T-helper 17 cell (primary cell): ENCODE measurements around the gene PFKFB3. TPM values are rescaled to one million over a fixed set of nuclear protein-coding genes. Genes with fewer than 3 reads are reported as not detected.
"Not testable (repeated sequence)": the region's sequence is repeated elsewhere in the genome, so short reads cannot be mapped to it uniquely, and the experiment has no call there.

Source experiments
- ATAC-seq: fragments of 150-1000 bp; cut with Tn5 transposase; 2 replicates; pipeline ENCODE4 v1.10.0; 2021; ENCODE audit warnings: mild to moderate bottlenecking, moderate library complexity
- DNase-seq, 3 donors: peaks; one replicate each; pipeline versions ENCODE4 v3.0.0 to v3.0.0-alpha.2; 2020 to 2021
- H3K9me3 ChIP-seq: one replicate; pipeline ENCODE4 v1.7.0; 2013; ENCODE audit warnings: low read length, mild to moderate bottlenecking; ENCODE audit not compliant: control insufficient read depth, poor library complexity, severe bottlenecking
- H3K27ac Mint-ChIP-seq: one replicate; pipeline ENCODE4 v1.8.0; 2022; ENCODE audit warnings: mild to moderate bottlenecking, moderate library complexity, mixed read lengths
- H3K27me3 Mint-ChIP-seq: one replicate; pipeline ENCODE4 v1.8.0; 2022; ENCODE audit warnings: mixed read lengths
- H3K36me3 Mint-ChIP-seq: one replicate; pipeline ENCODE4 v1.8.0; 2022; ENCODE audit warnings: low read depth, mixed read lengths
- H3K4me1 Mint-ChIP-seq: one replicate; pipeline ENCODE4 v1.8.0; 2022; ENCODE audit warnings: mild to moderate bottlenecking, mixed read lengths
- H3K4me3 Mint-ChIP-seq: one replicate; pipeline ENCODE4 v1.8.0; 2022; ENCODE audit warnings: mild to moderate bottlenecking, moderate library complexity, mixed read lengths
- total RNA-seq, 4 donors: library from RNA in 2 of 4; stranded (reverse) in 2 of 4; gene quantifications; one replicate each; pipeline ENCODE4 v1.2.3 and lab custom pipeline; 2022 to 2026

Gene PFKFB3
- total RNA-seq, 2 donors from 2014 or later, result 93.3 to 146 TPM

DNA sequence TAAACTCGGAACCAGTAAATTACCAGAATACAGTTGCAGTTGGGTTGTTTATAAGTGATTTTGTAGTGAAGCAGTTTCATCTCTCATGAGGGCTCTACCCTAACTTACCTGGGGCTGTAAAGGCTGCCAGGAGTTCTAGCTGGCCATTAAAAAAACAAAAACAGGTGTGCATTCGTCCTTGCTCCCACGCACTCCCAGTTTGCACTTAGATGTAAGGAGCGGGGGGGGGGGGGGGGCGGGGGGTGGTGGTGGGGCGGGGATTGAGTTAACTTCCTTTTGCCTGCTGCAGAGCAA is 2.3 kb upstream of the PFKFB3 start:
- Mint-ChIP-seq H3K36me3 (peaks cover 5% of the 10 kb centered on the region), H3K27me3 (no peaks in the 10 kb centered on the region), H3K27ac (peak overlapping the region; percentile 14), H3K4me3 (peak overlapping the region; percentile 93), H3K4me1 (peaks cover 28% of the 10 kb centered on the region)
- no peak for DNase-seq
- H3K9me3 ChIP-seq, result no peaks in the 10 kb centered on the region
- no peak for ATAC-seq

- peak in 2 of 3 donors; percentile 20 to 23 for DNase-seq
Measured at GRCh38 chr10:6200734-6201515, 1.8 kb upstream of the PFKFB3 start.

DNA sequence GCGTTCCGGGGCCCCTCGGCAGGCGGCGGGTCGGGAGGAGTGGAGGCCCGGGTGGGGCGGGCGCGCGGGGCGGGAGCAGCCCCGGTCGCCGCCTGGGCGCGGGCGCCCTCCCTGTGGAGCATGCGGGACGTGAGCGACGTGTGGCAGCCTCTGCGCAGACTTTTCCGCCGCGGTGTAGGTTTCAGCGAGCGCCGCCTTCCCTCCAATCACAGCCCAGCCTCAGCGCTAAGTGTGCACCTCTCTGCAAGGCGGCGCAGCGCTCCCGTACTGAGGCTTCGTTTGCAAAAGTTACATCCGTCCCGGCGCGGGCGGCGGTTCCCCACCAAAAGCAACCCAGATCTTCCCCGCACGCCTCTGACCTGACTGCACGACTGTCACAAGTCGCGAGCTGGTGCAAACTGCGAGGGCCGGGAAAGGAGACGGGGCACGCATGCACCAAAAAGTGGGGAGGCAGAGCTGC is 1.2 kb upstream of the PFKFB3 start:
- peak overlapping the region; percentile 51 for H3K27ac Mint-ChIP-seq
- H3K36me3 Mint-ChIP-seq, result peaks cover 5% of the 10 kb centered on the region
- H3K9me3 ChIP-seq, result no peaks in the 10 kb centered on the region
- peak overlapping the region; percentile 93 for H3K4me3 Mint-ChIP-seq
- ATAC-seq (peak; percentile 79), DNase-seq (peak; percentile 64 to 78 (median 72))
- H3K27me3 Mint-ChIP-seq, result no peaks in the 10 kb centered on the region
- H3K4me1 Mint-ChIP-seq, result peaks cover 27% of the 10 kb centered on the region

More at GRCh38 chr10:6200734-6201515, 1.8 kb upstream of the PFKFB3 start:
- H3K4me1 Mint-ChIP-seq, result peaks cover 27% of the 10 kb centered on the region
- H3K27me3 Mint-ChIP-seq, result no peaks in the 10 kb centered on the region
- H3K27ac Mint-ChIP-seq, result peak overlapping the region; percentile 14
- peak overlapping the region; percentile 93 for H3K4me3 Mint-ChIP-seq
- H3K36me3 Mint-ChIP-seq, result peaks cover 5% of the 10 kb centered on the region
- peak; percentile 5 for ATAC-seq
- no peaks in the 10 kb centered on the region for H3K9me3 ChIP-seq

DNA sequence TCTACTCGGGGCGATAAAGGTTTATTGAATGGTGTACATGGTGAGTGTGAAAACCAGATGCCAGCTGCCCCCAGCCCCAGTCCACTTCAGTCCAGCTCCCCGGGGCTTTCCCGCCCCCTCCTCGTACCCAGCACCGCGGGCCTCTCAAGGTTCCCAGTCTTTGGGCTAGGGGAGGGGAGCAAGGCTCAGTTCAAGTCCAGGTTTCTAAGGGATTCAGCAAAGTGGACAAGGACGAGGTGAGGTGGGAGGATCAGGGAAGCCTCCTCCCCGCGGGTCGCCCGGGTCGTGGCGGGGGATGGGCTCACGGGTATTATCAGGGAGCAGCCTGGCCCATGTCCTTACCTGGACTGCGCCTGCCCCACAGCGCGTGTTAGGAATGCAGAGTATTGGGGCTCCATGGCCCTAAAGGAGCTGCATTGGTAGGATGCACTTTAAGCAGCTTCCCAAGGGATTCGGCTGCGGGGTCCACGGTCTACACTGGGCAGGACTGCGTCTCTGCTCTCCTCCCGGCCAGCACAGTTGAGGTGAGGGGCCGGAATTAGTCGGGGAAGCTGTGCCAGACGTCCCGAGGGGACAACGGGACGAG is 541 bp upstream of the PFKFB3 start:
- Mint-ChIP-seq H3K36me3 (peaks cover 5% of the 10 kb centered on the region), H3K4me3 (peak overlapping the region; percentile 93), H3K4me1 (peaks cover 27% of the 10 kb centered on the region), H3K27me3 (no peaks in the 10 kb centered on the region), H3K27ac (peak overlapping the region; percentile 51)
- no peaks in the 10 kb centered on the region for H3K9me3 ChIP-seq
- ATAC-seq (no peak), DNase-seq (no peak)

DNA sequence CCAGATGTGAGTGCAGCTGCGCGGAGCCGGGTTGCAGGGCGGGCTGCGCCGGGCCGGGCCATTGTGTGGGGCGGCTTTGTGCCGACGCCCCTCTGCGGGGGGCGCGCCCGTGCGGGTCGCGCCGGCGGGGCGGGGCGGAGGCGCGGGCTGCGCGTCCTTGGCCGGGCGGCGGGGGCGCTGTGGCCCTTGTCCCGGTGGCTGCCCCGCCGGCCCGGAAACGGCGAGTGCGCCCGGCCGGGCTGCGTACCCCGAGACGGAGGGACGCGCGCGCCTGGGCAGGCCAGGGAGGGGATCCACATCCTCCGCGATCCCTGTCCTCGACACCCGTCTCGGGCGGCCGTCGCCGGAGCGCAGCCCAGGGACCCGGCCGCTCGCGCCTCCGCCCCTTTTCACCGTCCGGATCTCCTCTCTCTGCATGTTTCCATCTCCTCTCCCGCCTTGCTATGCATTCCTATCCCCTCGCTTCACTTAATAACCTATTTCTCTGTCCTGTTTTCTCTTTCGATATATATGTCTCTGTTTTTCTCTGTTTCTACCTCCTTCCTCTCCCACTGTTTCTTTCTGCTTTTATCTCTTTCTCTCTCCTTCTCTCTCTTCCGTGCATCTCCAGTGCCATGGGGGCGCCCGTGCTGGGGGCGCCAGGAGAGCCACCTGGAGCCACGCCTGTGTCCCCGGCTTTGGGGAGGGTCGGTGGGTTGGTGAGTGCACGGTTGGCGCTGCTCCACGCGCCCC is 765 bp downstream of the PFKFB3 start:
- H3K4me1 Mint-ChIP-seq, result peaks cover 30% of the 10 kb centered on the region
- peak; percentile 25 for ATAC-seq
- peak overlapping the region; percentile 72 for H3K27ac Mint-ChIP-seq
- H3K9me3 ChIP-seq, result no peaks in the 10 kb centered on the region
- DNase-seq, result peak in 2 of 3 donors; percentile 26 to 45
- peak overlapping the region; percentile 99 for H3K4me3 Mint-ChIP-seq
- H3K27me3 Mint-ChIP-seq, result no peaks in the 10 kb centered on the region
- peaks cover 5% of the 10 kb centered on the region for H3K36me3 Mint-ChIP-seq

DNA sequence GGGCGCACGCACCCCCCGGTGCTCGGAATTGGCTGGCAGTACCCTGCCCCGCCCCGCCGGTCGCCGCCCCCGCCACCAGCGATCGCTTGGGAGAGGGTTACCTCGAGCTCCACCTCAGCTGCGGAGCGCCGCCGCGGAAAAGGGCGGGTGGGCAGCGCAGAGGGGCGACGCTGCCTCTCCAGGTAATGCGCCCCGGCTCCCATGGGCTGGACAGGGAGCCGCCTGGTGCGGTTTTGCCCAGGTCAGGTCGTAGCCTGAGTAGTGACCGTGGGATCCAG is 1.3 kb downstream of the PFKFB3 start:
- Mint-ChIP-seq H3K27me3 (no peaks in the 10 kb centered on the region), H3K36me3 (peaks cover 3% of the 10 kb centered on the region), H3K4me3 (peak overlapping the region; percentile 99), H3K4me1 (peaks cover 25% of the 10 kb centered on the region), H3K27ac (peak overlapping the region; percentile 72)
- H3K9me3 ChIP-seq, result no peaks in the 10 kb centered on the region
- DNase-seq (peak; percentile 35 to 45 (median 38)), ATAC-seq (no peak)

DNA sequence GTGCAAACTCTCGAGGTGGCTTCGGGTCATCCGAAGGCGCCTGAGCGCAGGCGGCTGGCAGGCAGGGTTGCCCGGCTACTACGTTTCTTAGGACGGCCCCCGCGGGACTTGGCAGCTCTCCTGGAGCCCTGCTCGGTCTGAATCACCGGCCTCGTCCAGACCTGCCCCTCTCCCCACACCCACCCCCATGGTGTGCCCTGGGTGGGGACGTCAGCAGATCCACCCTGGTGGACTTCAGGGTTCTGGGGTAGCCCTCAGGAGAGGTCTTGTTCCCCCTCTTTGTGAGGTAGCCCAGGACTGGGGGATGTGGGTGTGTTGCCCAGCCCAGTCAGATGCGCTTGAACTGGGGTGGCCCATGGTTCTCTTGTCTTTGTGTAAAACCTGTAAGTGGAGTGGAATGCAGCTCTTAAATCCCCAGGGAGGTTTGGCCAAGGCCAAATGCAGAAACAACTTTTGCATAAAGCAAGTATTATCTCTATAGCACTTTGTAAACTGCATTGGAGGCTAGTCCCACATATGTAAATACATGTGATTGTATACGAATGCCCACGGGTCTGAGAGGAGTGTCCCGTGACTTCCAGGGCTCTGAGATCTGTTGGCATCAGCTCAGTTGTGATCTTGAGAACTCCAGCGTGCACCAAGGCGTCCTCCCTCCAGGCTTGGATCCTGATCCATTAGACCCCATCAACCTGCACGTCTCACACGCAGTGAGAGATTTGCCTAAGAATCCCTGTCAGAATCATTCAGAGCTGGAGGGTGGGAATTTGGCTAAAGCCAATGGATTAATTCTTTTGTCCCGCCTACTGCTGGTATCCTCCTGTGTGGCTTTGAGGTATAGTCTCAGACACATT is 1.8 kb downstream of the PFKFB3 start:
- peaks cover 2% of the 10 kb centered on the region for H3K36me3 Mint-ChIP-seq
- no peaks in the 10 kb centered on the region for H3K27me3 Mint-ChIP-seq
- DNase-seq (no peak), ATAC-seq (no peak)
- no peak overlapping the region for H3K27ac Mint-ChIP-seq
- no peaks in the 10 kb centered on the region for H3K9me3 ChIP-seq
- H3K4me3 Mint-ChIP-seq, result peak overlapping the region; percentile 99
- peaks cover 23% of the 10 kb centered on the region for H3K4me1 Mint-ChIP-seq

- not testable (repeated sequence) for DNase-seq, ATAC-seq, H3K27ac Mint-ChIP-seq, H3K27me3 Mint-ChIP-seq, H3K9me3 ChIP-seq, H3K4me3 Mint-ChIP-seq, H3K36me3 Mint-ChIP-seq
- peaks cover 23% of the 10 kb centered on the region for H3K4me1 Mint-ChIP-seq
Measured at GRCh38 chr10:6206486-6206885, 3.8 kb downstream of the PFKFB3 start.

GRCh38 chr10:6207658-6208057 is 4.9 kb downstream of the PFKFB3 start:
- no peaks in the 10 kb centered on the region for H3K27me3 Mint-ChIP-seq
- no peak for DNase-seq
- H3K27ac Mint-ChIP-seq, result peak overlapping the region; percentile 32
- no peak overlapping the region for H3K4me3 Mint-ChIP-seq
- H3K36me3 Mint-ChIP-seq, result peaks cover 2% of the 10 kb centered on the region
- H3K9me3 ChIP-seq, result no peaks in the 10 kb centered on the region
- ATAC-seq, result no peak
- H3K4me1 Mint-ChIP-seq, result peaks cover 25% of the 10 kb centered on the region

DNA sequence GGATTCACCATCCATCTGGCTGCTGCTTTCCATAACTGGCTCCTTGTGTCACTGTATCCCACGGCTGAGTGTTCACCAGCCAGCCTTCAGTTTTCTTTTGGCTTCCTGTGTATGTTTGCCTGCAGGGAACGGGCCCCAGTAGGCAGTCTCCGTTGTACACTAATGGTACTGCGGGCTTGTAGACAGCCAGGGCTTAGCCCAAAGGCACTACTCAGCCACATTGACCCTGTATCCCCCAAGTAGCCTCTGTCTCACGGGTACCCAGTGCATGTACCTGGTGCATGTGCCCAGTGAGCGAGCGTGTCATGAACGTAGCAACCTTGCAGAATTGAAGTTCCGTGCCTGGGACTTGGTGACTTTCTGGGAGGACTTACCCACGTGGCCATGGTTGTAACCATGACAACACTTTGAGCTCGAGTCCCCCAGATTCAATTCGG is 6.1 kb downstream of the PFKFB3 start:
- no peak overlapping the region for H3K4me3 Mint-ChIP-seq
- H3K27ac Mint-ChIP-seq, result peak overlapping the region; percentile 32
- DNase-seq (no peak), ATAC-seq (peak; percentile 10)
- no peaks in the 10 kb centered on the region for H3K27me3 Mint-ChIP-seq
- peaks cover 28% of the 10 kb centered on the region for H3K4me1 Mint-ChIP-seq
- H3K36me3 Mint-ChIP-seq, result peaks cover 1% of the 10 kb centered on the region
- no peaks in the 10 kb centered on the region for H3K9me3 ChIP-seq

- H3K4me3 Mint-ChIP-seq, result no peak overlapping the region
- H3K27ac Mint-ChIP-seq, result peak overlapping the region; percentile 78
- ATAC-seq (no peak), DNase-seq (no peak)
- peaks cover 4% of the 10 kb centered on the region for H3K36me3 Mint-ChIP-seq
- no peaks in the 10 kb centered on the region for H3K9me3 ChIP-seq
- H3K4me1 Mint-ChIP-seq, result peaks cover 26% of the 10 kb centered on the region
- H3K27me3 Mint-ChIP-seq, result no peaks in the 10 kb centered on the region
Measured at GRCh38 chr10:6211341-6211670, 8.6 kb downstream of the PFKFB3 start.

DNA sequence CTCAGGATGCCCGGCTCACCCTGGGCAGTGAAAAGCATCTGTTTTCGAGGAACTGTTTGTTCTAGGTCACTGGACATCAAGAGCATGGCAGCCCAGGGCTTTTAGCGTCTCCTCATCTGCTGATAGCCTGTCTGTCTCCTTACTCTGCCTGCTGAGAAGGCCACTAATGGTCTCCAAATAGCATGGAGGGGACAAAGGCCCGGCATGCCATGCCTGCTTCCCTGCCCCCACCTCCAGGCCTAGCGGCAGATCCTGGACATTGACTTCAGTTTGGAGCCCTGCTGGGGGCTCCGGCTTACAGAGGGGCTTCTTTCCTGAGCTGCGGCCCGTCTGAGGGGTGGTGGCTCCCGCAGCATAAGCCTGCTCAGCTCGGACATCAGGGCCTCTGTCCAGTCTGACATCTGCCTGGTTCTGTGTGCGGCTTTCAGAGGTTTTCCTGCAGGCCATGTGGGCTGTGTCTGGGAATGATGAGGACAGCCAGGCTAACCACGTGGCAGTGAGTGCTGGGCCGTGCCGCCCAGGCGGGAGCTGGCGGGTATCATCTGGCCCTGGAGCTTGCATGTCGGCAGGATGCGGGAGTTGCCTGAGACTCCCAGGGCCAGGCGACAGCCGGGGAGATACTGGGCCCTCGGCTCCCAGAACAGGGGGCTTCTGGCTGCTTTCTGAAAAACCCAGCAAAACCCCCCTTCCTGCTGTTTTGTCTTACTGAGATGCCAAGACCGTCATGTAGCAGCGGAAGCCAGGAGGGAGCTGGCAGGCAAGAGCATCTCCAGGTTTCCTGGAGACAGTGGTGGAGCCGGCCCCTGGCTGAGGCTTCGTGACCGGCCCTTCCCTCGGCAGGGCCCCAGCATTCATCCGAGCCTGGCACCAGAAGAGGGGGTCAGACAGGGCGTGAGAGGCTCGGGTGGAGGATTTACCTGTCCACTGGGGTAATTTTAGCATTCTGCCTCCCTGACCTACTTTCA is 9.2 kb downstream of the PFKFB3 start:
- Mint-ChIP-seq H3K27me3 (no peaks in the 10 kb centered on the region), H3K36me3 (peaks cover 8% of the 10 kb centered on the region), H3K4me3 (no peak overlapping the region), H3K4me1 (peaks cover 31% of the 10 kb centered on the region), H3K27ac (peak overlapping the region; percentile 78)
- ATAC-seq, result no peak
- no peak for DNase-seq
- no peaks in the 10 kb centered on the region for H3K9me3 ChIP-seq
